ENCODE data around the gene LONRF2.

- no peak for TF ChIP-seq EZH2 (IDR thresholded peaks at IDR 0.05; ENCODE audit: insufficient read depth, poor library complexity, severe bottlenecking)
- TF ChIP-seq EZH2phosphoT487 (IDR thresholded peaks at IDR 0.05; ENCODE audit: insufficient read depth, low read depth), result no peak
Measured at GRCh38 chr2:100309311-100309710, 13.0 kb downstream of the LONRF2 start.

Measured in GM23248 (cell line).